ENCODE measurements around the gene CHST4.

DNA sequence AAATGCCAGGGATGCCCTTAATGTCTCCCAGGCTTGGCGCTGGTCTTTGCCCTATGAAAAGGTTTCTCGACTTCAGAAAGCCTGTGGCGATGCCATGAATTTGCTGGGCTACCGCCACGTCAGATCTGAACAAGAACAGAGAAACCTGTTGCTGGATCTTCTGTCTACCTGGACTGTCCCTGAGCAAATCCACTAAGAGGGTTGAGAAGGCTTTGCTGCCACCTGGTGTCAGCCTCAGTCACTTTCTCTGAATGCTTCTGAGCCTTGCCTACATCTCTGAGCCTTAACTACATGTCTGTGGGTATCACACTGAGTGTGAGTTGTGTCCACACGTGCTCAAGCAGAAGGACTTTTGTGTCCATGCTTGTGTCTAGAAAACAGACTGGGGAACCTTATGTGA is 11.4 kb downstream of the CHST4 start:
- TF ChIP-seq, protein P1, sequence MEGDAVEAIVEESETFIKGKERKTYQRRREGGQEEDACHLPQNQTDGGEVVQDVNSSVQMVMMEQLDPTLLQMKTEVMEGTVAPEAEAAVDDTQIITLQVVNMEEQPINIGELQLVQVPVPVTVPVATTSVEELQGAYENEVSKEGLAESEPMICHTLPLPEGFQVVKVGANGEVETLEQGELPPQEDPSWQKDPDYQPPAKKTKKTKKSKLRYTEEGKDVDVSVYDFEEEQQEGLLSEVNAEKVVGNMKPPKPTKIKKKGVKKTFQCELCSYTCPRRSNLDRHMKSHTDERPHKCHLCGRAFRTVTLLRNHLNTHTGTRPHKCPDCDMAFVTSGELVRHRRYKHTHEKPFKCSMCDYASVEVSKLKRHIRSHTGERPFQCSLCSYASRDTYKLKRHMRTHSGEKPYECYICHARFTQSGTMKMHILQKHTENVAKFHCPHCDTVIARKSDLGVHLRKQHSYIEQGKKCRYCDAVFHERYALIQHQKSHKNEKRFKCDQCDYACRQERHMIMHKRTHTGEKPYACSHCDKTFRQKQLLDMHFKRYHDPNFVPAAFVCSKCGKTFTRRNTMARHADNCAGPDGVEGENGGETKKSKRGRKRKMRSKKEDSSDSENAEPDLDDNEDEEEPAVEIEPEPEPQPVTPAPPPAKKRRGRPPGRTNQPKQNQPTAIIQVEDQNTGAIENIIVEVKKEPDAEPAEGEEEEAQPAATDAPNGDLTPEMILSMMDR (IDR thresholded peaks at IDR 0.05) = peak in 2 of 3 experiments; percentile 19 to 42
- no peak for TF ChIP-seq POLR2A (IDR thresholded peaks at IDR 0.05; ENCODE audit: low read depth)
- TF ChIP-seq POLR2AphosphoS5 (IDR thresholded peaks at IDR 0.05) = no peak

Data from esophagus muscularis mucosa (tissue), 3 donors.